Left ventricle myocardium superior (tissue), 1 donor: ENCODE results near the gene FAM234B. TPM values are rescaled to one million over a fixed set of nuclear protein-coding genes. Genes with fewer than 3 reads are reported as not detected.

Experiments used
- ATAC-seq: fragments of 200-7000 bp; cut with Tn5 transposase; one replicate; pipeline ENCODE4 v1.9.1; 2020; ENCODE audit warnings: mild to moderate bottlenecking, moderate library complexity
- DNase-seq: peaks from one replicate; pipeline ENCODE4 v3.0.0-alpha.2; 2020
- intact Hi-C: fragments of 100-400 bp; cut with micrococcal nuclease; formaldehyde crosslinking; loops from one replicate; pipeline ENCODE4 v1.11.0; 2022
- total RNA-seq: library from RNA; stranded (reverse); fragmentation: NEBNext Ultra II Directional; extraction: Animal tissue kit (Norgen Biotek cat#: 25700); gene quantifications from one replicate; pipeline ENCODE4 v1.2.1, GENCODE V29; 2021
- donor health status: DM: no; HTN: yes; CAD: no; lungs with severe emphysema.

Gene FAM234B
- total RNA-seq, 1 donor from 2014 or later, result 1.8 TPM

- no peak for DNase-seq
- intact Hi-C loops, result no loop called here
- no peak for ATAC-seq
Observed at GRCh38 chr12:13130981-13131380, 86.8 kb downstream of the FAM234B start.

Other genes starting within 250 kb of the FAM234B start
- gene DDX47, start 231.0 kb upstream of the FAM234B start, total RNA-seq, result 29.9 TPM
- 1.9 TPM for gene GPRC5A, start 152.8 kb upstream of the FAM234B start, total RNA-seq
- not detected for gene GPRC5D, start 92.2 kb upstream of the FAM234B start, total RNA-seq
- gene HEBP1, start 44.1 kb upstream of the FAM234B start, total RNA-seq, result 68.3 TPM
- not detected for gene GSG1, start 59.3 kb downstream of the FAM234B start, total RNA-seq
- gene EMP1, start 152.3 kb downstream of the FAM234B start, total RNA-seq, result 76.8 TPM